ENCODE results near the gene MLPH.

GRCh38 chr2:237450583-237450982 lies 36.5 kb upstream of the MLPH start:
- TF ChIP-seq, protein P1, sequence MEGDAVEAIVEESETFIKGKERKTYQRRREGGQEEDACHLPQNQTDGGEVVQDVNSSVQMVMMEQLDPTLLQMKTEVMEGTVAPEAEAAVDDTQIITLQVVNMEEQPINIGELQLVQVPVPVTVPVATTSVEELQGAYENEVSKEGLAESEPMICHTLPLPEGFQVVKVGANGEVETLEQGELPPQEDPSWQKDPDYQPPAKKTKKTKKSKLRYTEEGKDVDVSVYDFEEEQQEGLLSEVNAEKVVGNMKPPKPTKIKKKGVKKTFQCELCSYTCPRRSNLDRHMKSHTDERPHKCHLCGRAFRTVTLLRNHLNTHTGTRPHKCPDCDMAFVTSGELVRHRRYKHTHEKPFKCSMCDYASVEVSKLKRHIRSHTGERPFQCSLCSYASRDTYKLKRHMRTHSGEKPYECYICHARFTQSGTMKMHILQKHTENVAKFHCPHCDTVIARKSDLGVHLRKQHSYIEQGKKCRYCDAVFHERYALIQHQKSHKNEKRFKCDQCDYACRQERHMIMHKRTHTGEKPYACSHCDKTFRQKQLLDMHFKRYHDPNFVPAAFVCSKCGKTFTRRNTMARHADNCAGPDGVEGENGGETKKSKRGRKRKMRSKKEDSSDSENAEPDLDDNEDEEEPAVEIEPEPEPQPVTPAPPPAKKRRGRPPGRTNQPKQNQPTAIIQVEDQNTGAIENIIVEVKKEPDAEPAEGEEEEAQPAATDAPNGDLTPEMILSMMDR (conservative IDR thresholded peaks at IDR 0.05) = no peak
- TF ChIP-seq EZH2 (IDR thresholded peaks at IDR 0.05; ENCODE audit: low read depth) = no peak

Data from PC-9 (cell line).